ENCODE data around the gene KLHL6. TPM values are rescaled to one million over a fixed set of nuclear protein-coding genes. Genes with fewer than 3 reads are reported as not detected.
A peak's percentile ranks its signal among the peaks of the same experiment; 100 is the strongest.

KLHL6 gene, protein sequence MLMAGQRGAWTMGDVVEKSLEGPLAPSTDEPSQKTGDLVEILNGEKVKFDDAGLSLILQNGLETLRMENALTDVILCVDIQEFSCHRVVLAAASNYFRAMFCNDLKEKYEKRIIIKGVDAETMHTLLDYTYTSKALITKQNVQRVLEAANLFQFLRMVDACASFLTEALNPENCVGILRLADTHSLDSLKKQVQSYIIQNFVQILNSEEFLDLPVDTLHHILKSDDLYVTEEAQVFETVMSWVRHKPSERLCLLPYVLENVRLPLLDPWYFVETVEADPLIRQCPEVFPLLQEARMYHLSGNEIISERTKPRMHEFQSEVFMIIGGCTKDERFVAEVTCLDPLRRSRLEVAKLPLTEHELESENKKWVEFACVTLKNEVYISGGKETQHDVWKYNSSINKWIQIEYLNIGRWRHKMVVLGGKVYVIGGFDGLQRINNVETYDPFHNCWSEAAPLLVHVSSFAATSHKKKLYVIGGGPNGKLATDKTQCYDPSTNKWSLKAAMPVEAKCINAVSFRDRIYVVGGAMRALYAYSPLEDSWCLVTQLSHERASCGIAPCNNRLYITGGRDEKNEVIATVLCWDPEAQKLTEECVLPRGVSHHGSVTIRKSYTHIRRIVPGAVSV
- 10 to 100 TPM in 1 of 2 donors, 1 to 10 TPM in 1; 8.2 to 21.6 TPM for total RNA-seq
- 1 to 10 TPM; 1.4 to 2.6 (median 1.9) TPM for polyA plus RNA-seq (ENCODE audit: insufficient read length in 6 of 6)
- long read RNA-seq, donor 1, result 0 reads
- long read RNA-seq, donor 2, full-length matches to known transcripts, result 2 of 2 reads
- long read RNA-seq, donor 2, partial matches to known transcripts, result 0 of 2 reads
- long read RNA-seq, donor 2, other reads (novel, unspliced or antisense), result 0 of 2 reads
- long read RNA-seq, donor 3, result 0 reads
- long read RNA-seq, donor 4, full-length matches to known transcripts, result 2 of 3 reads
- long read RNA-seq, donor 4, partial matches to known transcripts, result 1 of 3 reads
- long read RNA-seq, donor 4, other reads (novel, unspliced or antisense), result 0 of 3 reads
- long read RNA-seq, donor 5, result 0 reads
- long read RNA-seq, donor 6, result 0 reads
- long read RNA-seq, donor 7, result 0 reads
- long read RNA-seq, donor 8, result 0 reads
- long read RNA-seq, donor 9, result 0 reads
- long read RNA-seq, donor 10, full-length matches to known transcripts, result 1 of 4 reads
- long read RNA-seq, donor 10, partial matches to known transcripts, result 3 of 4 reads
- long read RNA-seq, donor 10, other reads (novel, unspliced or antisense), result 0 of 4 reads
- long read RNA-seq, donor 11, full-length matches to known transcripts, result 1 of 1 reads
- long read RNA-seq, donor 11, partial matches to known transcripts, result 0 of 1 reads
- long read RNA-seq, donor 11, other reads (novel, unspliced or antisense), result 0 of 1 reads
- long read RNA-seq, donor 12, result 0 reads

DNA sequence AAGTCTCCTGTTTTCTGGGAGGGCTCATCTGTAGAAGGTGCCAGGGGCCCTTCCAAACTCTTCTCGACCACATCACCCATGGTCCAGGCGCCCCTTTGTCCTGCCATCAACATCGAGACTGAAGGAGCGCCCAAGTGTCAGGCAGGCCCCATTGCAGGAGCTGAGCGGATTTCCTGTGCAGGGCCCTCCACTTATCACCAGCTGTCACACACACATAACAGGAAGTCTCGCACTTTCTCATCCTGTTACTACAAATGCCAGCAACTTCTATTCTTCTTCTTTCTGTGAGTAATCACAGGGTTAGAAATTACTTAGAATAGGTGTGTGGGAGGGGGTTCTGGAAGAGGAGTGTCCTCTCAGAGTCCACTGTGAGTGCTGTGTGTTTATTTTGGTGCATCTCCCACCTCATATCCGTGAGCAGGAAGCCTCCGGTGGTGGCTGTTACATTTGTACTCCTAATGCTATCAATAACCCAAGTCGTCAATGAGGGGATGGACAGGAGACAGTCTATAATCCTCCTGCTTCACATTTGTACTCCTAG, at the start of gene KLHL6:
Gene KLHL6, minus strand, starts transcription at position 166 of the 541 bp plus-strand sequence. Its CDS starts 53 bp downstream, at position 113.
- peak within 1 kb of the TSS in 1 of 2 donors; percentile 54 for H3K4me3 ChIP-seq
- H3K9me3 ChIP-seq, result no peaks in the 10 kb centered on the region
- ATAC-seq, result peak; percentile 76
- peaks cover 0 to 59% of the 10 kb centered on the region in 2 donors for H3K4me1 ChIP-seq
- H3K36me3 ChIP-seq, result no peaks in the 10 kb centered on the region
- intact Hi-C loops (cut with DNase I), result no loop called here
- TF ChIP-seq, protein P1, sequence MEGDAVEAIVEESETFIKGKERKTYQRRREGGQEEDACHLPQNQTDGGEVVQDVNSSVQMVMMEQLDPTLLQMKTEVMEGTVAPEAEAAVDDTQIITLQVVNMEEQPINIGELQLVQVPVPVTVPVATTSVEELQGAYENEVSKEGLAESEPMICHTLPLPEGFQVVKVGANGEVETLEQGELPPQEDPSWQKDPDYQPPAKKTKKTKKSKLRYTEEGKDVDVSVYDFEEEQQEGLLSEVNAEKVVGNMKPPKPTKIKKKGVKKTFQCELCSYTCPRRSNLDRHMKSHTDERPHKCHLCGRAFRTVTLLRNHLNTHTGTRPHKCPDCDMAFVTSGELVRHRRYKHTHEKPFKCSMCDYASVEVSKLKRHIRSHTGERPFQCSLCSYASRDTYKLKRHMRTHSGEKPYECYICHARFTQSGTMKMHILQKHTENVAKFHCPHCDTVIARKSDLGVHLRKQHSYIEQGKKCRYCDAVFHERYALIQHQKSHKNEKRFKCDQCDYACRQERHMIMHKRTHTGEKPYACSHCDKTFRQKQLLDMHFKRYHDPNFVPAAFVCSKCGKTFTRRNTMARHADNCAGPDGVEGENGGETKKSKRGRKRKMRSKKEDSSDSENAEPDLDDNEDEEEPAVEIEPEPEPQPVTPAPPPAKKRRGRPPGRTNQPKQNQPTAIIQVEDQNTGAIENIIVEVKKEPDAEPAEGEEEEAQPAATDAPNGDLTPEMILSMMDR (IDR thresholded peaks at IDR 0.05), result peak in 1 of 2 donors; percentile 11
- H3K27ac ChIP-seq, result peak within 1 kb of the TSS; percentile 83 to 89
- DNase-seq, result peak in 2 of 4 donors; percentile 65 to 84
- no peaks in the 10 kb centered on the region for H3K27me3 ChIP-seq

DNA sequence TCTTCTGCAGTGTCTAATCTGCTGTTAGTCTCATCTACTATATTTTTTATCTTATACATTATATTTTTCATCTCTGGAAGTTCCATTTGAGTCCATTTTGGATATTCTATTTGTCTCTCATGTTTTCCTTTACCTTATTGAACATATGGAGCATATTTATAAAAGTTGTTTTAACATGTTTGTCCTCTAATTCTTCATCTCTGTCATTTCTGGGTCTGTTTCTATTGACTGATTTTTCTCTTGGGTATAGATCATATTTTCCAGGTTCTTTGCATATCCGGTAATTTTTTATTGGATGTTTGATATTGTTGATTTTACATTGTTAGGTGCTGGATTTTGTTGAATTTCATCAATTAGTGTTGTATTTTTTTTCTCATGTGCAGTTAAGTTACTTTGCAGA, 42.5 kb upstream of the KLHL6 start:
- Histone ChIP-seq H3K27ac (no peak overlapping the region), H3K27me3 (no peaks in the 10 kb centered on the region), H3K4me3 (no peak overlapping the region), H3K9me3 (peaks cover 0 to 18% of the 10 kb centered on the region in 2 donors), H3K4me1 (no peaks in the 10 kb centered on the region), H3K36me3 (no peaks in the 10 kb centered on the region)
- TF ChIP-seq, protein P1 (IDR thresholded peaks at IDR 0.05), result no peak
- ATAC-seq (no peak), DNase-seq (no peak)
- intact Hi-C loops (cut with DNase I), result no loop called here

DNA sequence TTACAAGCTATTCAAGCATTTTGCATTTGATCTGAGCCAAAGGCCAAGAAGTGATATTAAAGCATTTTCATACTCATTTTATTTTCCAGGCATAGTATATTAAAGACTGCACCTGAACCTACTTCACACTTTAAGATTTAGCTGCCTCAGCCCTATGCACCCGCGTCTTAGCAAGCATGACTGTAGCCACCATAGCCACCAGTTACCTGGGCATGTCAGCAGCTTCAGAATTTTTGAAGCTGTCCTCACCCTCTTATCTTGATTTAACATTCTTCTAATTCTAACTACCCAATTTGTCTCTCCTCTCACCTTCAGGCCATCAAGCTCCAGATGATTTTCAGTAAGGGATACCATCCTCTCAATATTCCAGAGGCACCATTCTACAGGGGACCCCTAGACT, 39.1 kb upstream of the KLHL6 start:
- Histone ChIP-seq H3K4me1 (peaks cover 0 to 5% of the 10 kb centered on the region in 2 donors), H3K9me3 (peaks cover 0 to 18% of the 10 kb centered on the region in 2 donors), H3K27me3 (no peaks in the 10 kb centered on the region), H3K27ac (no peak overlapping the region), H3K4me3 (no peak overlapping the region), H3K36me3 (no peaks in the 10 kb centered on the region)
- ATAC-seq (no peak), DNase-seq (no peak)
- TF ChIP-seq, protein P1 (IDR thresholded peaks at IDR 0.05), result no peak
- intact Hi-C loops (cut with DNase I), result no loop called here

DNA sequence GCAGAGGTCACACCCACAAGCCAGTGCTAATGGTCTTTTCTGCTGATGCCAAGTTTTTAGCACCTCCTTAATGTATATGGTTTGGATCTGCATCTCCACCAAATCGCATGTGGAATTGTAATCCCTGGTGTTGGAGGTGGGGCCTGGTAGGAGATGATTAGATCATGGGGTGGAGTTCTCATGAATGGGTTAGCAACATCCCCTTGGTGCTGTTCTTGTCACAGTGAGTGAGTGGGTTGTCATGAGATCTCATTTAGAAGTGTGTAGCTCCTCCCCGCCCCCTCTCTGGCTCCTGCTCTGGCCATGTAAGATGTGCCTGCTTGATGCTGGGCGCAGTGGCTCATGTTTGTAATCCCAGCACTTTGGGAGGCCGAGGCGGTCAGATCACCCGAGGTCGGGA, 37.3 kb upstream of the KLHL6 start:
- DNase-seq, result no peak
- H3K36me3 ChIP-seq, result no peaks in the 10 kb centered on the region
- no peak overlapping the region for H3K27ac ChIP-seq
- TF ChIP-seq, protein P1 (IDR thresholded peaks at IDR 0.05), result no peak
- no peaks in the 10 kb centered on the region for H3K27me3 ChIP-seq
- no peak for ATAC-seq
- intact Hi-C loops (cut with DNase I), result no loop called here
- H3K4me1 ChIP-seq, result peaks cover 0 to 5% of the 10 kb centered on the region in 2 donors
- H3K9me3 ChIP-seq, result peaks cover 0 to 8% of the 10 kb centered on the region in 2 donors
- no peak overlapping the region for H3K4me3 ChIP-seq

Measured in left lung (tissue), 14 donors.